GM21529 (cell line): ENCODE results near the gene HYAL3.
"Not testable (repeated sequence)": the region's sequence is repeated elsewhere in the genome, so short reads cannot be mapped to it uniquely, and the experiment has no call there.

Experiments
- ATAC-seq: cut with Tn5 transposase; IDR thresholded peaks from one replicate; pipeline ENCODE4 v1.9.1; 2021; ENCODE audit not compliant: unreplicated experiment

HYAL3 gene

DNA sequence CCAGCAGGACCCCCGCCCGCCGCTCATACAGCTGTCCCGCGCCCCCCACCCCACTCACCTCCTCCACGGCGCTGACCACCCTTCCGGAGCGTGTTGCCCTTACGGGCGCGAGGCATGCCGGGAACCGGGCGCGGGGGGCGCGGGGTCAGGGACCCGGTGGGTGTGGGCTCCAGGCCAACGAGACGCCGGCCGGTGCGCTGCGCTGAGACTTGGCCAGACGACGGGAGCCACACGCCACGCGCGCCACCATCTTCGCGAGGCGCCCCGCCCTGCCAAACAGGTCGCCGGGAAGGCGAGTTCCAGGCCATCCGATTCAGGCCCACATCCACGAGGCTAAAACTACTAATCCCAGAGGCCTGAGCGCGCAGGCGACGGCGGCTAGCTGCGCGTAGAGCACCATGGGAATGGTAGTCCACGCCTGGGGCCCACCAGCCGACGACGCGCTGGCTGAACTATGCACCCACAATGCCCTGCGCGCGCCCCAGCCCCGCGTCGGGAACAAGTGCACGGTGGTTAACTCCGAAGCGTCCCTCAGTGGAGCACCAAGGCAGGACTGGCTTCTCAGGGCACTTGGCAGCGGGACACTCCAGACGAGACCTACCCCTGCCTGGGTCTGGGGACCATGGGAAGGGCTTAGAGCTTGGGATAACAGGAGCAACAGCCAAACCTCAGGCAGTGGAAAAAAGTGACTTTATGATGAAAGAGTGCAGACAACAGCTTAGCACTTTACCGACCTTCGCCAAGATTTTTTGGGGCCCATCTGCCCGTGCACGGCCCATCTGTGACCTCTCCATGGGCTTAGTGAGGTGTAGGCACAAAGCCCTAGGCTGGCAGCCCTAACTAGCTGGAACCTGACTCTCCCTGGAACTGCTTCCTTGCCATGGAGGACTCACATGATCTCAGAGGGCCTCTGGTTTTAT lies 6.8 kb downstream of the HYAL3 start, which contains the start of gene IFRD2:
TSS of gene IFRD2 (minus strand) at position 271 of the 920 bp plus-strand sequence. CDS start at position 116, 155 bp downstream.
- ATAC-seq = peak; percentile 94

DNA sequence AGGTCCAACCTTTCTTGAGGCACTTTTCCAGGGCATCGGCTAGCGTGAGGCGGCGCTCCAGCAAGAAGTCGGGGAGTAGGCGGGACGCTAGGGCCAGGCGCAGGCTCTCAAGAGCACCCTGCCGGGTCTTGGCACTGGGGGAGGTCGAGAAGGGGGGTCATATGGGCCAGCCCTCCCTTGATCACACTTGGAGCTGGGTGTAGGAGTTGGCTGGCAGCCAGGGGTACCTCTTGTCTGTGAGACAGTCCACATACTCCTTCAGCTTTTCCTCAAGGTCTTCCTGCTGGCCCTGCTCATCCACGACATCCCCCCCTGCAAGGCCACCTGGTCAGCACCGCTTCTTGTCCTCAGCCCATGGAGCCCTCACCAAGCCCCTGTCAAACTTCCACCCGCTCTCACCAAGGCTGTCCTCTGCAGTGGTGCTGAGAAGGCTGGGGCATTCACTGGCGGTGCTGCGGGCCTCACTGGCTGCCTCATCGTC lies 9.0 kb downstream of the HYAL3 start:
- no peak for ATAC-seq

DNA sequence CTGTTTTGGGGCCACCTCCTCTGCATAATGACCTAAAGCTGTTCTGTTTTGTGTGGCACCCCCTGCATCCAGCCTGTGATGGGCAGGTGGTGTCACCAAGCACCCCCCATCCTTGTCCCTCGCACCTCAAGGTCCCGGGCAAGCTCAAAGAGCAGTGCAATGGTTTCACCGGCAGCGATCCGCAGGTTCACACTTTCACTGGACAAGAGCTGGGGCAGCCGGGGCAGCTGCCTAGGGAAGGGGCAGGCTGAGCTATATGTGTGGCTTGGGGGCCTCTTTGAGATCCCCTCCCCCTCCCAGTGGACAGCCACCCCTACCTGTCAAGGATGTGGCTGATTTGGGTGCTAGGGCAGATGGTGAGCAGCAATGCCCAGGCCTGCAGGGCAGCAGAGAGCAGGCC lies 10.1 kb downstream of the HYAL3 start:
- no peak for ATAC-seq

DNA sequence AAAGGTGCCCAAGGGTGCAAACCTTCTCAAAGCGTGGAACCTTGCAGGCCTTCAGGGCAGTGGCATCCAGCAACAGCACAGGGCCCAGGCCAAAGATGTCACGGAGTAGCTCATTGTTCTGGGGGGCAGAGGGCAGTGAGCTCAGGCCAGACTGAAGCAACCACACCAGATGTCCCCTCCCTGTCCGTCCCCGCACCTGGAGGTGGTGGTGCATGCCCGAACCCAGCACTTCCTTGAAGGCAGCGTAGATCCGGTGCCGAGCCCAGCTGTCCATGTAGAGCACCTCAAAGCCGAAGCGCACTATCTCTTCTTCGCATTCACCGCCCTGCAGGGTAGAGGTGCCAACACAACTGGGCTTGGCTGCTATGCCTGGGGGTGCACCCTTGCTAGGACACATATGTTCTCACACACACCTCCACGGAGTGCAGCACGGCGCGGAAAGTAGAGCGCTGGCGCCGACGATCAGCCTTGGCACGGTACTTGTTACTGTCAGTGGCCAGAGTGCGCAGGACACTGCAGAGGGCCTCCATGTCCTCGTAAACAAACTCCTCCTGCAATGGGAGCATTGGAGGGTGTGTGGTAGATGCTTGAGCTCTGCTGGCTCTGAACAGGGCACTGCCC lies 10.7 kb downstream of the HYAL3 start:
- ATAC-seq = no peak

DNA sequence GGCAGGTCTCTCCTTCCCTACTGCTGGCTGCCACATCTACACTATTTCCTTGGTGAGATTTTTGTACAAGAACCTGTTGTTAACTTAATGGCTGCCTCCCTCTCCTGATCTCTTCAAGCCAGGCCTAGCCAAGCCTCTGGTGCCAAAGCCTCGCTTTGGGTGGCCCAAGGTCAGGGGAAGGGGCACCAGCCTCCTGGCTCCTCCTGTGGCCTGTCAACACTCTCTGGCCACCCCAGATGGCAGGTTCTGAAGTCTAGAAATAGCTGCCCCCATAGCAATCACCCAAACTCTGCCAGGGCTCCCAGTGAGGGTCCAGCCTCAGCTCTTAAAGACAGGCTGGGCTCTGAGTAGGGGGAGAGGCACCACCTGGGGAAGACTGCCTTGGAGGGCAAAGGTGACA lies 11.9 kb downstream of the HYAL3 start:
- no peak for ATAC-seq

DNA sequence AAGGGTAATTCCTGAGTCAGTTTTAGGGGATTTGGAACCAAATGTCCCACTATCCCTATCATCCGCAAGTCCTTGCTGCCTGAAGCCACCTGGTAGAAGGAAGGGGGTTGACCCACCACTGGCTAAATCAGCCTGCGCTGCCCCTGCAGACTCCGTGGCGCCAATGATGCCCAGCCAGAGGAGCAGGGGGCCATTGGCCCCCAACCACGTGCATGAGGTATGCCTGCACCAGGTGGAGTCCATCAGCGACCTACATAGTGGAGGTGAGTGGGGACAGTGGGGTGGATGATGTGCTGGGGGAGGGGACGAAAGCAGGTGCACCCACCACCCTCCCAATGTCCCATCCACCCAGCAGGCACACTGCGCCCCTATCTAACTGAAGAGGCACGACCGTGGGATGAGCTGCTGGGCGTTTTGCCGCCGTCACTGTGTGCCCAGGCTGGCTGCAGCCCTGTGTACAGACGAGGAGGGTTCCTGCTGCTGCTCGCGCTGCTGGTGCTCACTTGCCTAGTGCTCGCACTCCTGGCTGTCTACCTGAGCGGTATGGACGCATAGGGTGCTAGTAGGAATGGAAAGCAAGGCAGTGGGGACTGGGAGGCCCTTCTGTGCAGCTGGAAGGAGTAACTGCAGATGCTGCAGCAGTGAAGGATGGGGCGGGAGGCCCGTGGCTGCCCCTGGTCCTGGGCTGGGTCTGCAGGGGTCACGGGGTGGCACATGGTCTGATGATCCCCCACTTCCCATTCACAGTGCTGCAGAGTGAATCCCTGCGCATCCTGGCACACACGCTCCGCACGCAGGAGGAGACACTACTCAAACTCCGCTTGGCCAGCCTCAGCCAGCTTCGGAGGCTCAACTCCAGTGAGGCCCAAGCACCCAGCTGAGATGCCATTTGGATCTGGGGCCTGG lies 12.6 kb downstream of the HYAL3 start:
- ATAC-seq = no peak

DNA sequence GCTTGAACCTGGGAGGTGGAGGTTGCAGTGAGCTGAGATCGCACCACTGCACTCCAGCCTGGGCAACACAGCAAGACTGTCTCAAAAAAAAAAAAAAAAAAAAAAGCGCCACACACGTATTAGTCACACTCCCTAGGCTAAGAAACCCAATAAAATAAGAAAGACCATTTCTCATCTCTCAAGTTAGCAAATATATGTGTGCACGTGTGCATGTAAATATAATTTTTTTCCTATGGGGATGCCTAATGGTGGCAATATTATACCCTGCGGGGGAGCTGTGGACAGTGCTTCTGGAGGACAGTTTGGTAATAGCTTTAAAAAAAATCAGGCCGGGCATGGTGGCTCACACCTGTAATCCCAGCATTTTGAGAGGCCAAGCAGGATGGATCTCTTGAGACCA lies 15.1 kb downstream of the HYAL3 start:
- ATAC-seq = not testable (repeated sequence)

DNA sequence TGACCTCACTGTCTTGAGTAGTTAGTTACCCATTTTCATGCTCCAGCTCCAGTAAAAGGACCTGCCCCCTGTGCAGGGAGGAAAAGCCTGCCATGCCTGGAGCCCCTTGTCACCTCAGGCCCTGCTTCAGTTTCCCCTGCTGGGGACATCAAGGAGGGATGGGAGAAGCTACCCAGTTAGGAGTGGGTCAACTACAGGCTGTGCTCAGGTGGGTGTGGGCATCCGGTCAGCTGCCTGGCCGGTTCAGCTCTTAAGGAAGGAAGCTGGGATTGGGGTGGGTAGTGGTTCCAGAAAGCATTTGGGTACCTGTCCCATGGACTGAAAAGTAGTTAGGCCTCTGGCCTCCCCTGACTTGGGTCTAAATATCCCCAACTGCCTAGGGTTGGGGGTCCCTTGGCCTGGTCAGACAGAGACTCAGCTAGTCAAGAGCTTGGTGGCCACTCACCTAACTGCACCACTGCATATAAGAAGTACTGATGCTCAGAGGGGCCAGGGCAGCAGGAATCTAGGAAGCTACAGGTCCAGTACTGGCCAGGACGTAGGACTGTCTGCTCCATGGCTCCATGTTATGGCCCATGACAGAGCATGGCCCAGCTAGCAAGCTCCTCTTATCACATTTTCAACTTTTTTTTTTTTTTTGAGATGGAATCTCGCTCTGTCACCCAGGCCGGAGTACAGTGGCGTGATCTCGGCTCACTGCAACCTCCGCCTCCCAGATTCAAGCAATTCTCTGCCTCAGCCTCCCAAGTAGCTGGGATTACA lies 19.8 kb downstream of the HYAL3 start:
- no peak for ATAC-seq

DNA sequence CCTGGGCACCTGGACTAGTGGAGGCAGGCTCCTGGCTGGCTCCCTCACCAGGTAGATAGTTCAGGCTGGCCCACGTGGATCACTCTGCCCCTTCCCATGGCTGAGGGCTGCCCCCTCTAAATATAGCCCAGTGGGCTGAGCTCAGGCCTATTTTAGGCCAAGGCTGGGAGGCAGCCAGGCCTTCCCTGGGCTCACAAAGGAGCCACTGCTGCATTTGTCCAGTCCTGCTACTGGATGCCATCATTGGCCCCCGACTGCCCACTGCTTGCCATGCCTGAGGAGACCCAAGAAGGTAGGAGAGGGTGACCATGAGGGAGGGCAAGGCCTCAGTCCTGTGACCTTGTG lies 20.4 kb downstream of the HYAL3 start, which contains the start of gene LSMEM2:
TSS of gene LSMEM2 (plus strand) at position 208 of the 345 bp plus-strand sequence. CDS start at position 235, 27 bp downstream.
- no peak for ATAC-seq

DNA sequence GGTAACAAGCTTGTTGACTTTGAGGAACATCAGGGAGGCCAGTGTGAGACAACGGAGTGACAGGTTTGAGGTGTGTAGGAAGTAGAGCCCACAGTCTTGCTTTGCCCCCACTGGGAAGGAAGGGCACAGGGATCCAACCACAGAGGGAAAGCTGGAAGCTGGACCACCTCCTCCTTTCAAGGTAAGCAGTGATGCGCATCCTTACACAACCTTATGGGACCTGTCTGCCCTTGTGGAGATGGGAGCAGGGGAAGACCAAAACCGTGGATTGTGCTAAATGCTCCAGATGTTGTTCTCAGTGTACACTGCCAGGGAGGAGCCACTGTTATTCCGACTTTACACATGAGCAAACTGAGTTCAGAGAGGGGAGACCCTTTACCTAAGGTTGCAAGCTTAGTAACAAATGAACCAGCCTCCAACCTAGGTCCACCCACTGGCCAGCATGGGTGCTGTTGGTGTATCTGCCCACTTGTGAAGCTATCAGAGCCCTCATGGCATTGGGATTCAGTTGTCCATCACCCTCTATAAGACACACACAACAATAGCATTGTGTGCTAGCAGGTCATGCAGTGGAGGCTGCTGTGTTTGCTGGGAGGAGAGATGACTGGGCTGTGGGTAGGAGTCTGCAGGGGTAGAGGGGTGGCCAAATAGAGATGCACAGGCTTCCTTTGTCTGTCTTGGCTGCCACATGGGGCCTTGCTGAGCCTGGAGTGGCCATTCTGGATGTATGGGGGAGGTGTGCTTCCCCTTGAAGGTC lies 20.9 kb downstream of the HYAL3 start:
- ATAC-seq = no peak

DNA sequence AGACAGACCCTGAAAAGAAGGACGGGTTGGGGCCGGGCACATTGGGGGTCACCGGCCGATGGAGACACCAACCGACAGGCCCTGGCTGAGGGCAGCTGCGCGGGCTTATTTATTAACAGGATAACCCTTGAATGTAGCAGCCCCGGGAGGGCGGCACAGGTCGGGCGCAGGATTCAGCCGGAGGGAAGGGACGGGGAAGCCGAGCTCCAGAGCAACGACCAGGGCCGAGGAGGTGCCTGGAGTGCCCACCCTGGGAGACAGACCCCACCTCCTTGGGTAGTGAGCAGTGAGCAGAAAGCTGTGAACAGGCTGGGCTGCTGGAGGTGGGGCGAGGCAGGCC lies 22.5 kb downstream of the HYAL3 start:
- ATAC-seq = no peak

DNA sequence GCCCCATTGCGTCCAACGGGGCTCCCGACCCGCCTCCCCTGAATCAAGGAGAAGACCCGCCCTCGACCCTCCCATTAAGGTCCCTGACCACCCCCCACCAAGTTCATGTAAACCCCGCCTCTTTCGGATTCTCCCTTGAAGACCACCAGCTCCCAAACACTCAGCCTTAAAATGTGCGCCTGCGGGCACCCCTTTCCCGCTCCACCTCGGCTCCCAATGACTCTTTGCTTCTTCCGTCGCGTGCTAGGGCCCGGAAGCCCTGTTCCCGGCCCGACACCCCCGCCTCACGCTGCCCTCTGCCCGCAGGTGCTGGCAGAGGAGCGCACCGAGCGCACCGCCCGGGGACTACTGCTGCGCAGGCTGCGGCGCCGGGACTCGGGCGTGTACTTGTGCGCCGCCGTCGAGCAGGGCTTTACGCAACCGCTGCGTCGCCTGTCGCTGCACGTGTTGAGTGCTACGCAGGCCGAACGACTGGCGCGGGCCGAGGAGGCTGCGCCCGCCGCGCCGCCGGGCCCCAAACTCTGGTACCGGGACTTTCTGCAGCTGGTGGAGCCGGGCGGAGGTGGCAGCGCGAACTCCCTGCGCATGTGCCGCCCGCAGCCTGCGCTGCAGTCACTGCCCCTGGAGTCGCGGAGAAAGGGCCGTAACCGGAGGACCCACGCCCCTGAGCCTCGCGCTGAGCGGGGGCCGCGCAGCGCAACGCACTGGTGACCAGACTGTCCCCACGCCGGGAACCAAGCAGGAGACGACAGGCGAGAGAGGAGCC lies 23.0 kb downstream of the HYAL3 start:
- ATAC-seq = no peak

DNA sequence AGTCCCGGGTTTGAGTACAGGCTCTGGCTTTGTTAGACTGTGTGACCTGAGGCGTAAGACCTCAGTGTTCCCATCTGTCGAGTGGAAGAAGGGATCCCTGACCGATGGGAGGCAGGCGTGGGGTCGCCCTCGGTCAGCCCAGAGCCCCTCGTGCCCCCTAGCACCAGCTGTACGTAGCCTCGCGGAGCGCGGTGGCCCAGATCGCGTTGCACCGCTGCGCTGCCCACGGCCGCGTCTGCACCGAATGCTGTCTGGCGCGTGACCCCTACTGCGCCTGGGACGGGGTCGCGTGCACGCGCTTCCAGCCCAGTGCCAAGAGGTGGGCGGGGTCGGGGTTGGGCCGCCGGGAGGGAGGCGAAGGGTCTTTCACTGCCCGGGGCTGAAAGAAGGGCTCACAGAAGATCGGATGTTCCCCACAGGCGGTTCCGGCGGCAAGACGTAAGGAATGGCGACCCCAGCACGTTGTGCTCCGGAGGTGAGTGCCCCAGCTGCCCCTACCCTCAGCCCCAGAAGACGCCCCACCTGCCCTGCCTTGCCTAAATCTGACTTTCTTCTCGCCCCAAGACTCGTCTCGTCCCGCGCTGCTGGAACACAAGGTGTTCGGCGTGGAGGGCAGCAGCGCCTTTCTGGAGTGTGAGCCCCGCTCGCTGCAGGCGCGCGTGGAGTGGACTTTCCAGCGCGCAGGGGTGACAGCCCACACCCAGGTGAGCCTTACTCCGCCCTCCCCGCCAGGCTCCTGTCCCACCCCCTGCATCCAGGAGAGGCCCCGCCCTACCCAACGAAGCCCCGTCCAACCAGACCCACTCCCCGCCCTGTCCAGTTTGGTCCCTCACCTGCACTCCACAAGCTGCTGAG lies 23.8 kb downstream of the HYAL3 start:
- no peak for ATAC-seq

DNA sequence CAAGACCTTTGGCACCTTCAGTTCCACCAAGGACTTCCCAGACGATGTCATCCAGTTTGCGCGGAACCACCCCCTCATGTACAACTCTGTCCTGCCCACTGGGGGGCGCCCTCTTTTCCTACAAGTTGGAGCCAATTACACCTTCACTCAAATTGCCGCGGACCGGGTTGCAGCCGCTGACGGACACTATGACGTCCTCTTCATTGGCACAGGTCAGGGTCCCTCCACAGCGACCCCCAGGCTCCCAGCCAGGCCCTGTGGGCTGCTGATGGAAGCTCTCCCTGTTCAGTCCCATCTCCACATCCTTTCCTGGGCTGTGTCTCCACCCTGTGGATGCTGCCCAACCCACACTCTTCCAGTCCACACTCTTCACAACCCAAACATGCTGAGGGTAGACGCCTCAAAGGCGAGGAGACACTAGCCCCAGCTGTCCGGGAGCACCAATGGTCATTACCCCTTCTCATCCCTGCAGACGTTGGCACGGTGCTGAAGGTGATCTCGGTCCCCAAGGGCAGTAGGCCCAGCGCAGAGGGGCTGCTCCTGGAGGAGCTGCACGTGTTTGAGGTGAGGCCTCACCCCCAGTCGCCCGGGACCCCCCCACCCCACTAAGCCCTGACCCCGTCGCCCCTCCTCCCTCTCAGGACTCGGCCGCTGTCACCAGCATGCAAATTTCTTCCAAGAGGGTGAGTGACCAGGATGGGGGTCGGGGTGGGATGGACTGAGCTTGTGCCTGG lies 24.7 kb downstream of the HYAL3 start:
- no peak for ATAC-seq

DNA sequence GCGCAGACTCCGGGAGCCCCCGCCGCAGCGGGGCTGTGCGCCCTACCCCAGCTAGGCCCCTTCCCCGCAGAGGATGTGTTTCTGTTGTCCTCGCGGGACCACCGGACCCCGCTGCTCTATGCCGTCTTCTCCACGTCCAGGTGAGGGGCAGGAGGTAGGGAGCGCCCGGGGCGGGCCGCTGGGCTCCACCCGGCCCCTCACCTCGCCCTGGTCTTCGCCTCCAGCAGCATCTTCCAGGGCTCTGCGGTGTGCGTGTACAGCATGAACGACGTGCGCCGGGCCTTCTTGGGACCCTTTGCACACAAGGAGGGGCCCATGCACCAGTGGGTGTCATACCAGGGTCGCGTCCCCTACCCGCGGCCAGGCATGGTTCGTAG lies 25.5 kb downstream of the HYAL3 start:
- ATAC-seq = no peak

DNA sequence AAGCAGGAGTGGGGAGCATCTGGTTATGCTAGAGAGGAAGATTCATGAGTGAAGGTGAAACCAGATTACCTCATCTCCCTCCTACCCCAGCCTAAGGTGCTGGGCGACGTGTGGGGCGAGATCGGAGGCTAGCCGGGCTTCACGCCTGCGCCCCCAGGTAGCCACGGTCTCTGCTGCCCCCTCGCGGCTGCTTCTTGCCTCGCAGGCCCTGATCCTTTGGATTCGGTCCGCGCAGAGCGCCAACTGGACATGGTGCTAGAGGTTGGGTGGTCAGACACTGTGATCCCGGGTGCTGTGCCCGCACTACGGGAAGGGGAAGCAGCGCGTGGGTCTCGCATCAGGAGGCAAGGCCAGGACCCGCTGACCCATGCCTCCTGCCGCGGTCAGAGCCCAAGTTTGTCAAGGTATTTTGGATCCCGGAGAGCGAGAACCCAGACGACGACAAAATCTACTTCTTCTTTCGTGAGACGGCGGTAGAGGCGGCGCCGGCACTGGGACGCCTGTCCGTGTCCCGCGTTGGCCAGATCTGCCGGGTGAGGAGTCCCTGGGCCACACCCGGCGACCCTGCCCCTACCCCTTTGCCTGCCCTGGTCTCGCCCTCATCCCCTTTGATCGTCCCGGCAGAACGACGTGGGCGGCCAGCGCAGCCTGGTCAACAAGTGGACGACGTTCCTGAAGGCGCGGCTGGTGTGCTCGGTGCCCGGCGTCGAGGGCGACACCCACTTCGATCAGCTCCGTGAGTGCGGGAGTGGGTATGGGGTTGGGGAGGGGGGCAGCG lies 26.1 kb downstream of the HYAL3 start:
- peak; percentile 88 for ATAC-seq

DNA sequence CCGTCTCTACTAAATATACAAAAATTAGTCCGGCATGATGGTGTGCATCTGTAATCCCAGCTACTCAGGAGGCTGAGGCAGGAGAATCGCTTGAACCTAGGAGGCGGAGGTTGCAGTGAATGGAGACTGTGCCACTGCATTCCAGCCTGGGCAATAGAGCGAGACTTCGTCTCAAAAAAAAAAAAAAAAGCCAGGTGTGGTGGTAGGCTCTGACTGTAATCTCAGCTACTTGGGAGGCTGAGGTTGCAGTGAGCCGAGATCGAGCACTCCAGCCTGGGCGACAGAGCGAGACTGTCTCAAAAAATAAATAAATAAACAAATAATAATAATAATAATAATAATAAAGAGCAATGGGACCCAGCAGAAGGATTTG lies 26.7 kb downstream of the HYAL3 start:
- peak; percentile 5 for ATAC-seq
